Body of pancreas (tissue), 4 donors: Measurements from ENCODE around the gene OR51T1.

Experiments used
- POLR2A ChIP-seq, 3 donors: fragments of 450-650 bp; IDR thresholded peaks; one replicate each; pipeline ENCODE4 v1.6.1; 2016; ENCODE audit warnings: antibody characterized with exemption in 3 of 3, mild to moderate bottlenecking in 2 of 3
- TF ChIP-seq, protein P1 (sequence below), 7 experiments: fragments of 450-650 bp in 4 of 7; fragments of 200-600 bp in 3 of 7; sonication (generic) in 3 of 7; IDR thresholded peaks; one replicate each; pipeline ENCODE4 v1.5.1; 2016 to 2019; ENCODE audit warnings: antibody characterized with exemption in 7 of 7

DNA sequence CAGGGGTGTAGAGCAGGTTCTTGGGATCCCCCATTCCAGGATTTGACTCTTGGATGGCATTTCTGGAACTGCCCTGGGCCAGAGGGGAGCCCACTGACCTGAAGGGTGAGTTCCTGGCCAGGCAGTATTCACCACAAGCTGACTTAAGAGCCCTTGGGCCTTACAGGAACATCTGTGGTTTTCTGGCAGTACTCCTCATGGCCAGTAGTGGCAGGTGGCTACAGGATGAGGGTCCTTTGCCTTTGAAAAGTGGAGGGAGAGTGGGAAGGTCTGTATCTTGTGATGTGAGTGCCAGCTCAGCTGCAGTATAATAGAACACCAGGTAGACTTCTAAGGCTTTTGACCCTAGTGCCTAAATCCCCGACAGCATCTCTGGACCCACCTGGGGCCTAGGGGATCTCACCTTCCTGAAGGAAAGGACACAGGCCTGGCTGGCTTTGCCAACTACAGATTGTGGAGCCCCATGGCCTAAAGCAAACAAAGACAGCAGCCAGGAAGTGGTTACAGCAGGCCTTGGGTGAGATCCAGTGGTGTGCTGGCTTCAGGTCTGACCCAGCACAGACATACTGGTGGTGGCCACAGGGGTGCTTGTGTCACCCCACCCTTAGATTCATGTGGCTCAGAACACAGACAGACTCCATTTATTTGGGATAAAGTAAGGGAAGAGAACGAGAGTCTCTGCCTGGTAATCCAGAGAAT, 41.7 kb upstream of the OR51T1 start:
- TF ChIP-seq, protein P1, sequence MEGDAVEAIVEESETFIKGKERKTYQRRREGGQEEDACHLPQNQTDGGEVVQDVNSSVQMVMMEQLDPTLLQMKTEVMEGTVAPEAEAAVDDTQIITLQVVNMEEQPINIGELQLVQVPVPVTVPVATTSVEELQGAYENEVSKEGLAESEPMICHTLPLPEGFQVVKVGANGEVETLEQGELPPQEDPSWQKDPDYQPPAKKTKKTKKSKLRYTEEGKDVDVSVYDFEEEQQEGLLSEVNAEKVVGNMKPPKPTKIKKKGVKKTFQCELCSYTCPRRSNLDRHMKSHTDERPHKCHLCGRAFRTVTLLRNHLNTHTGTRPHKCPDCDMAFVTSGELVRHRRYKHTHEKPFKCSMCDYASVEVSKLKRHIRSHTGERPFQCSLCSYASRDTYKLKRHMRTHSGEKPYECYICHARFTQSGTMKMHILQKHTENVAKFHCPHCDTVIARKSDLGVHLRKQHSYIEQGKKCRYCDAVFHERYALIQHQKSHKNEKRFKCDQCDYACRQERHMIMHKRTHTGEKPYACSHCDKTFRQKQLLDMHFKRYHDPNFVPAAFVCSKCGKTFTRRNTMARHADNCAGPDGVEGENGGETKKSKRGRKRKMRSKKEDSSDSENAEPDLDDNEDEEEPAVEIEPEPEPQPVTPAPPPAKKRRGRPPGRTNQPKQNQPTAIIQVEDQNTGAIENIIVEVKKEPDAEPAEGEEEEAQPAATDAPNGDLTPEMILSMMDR (IDR thresholded peaks at IDR 0.05), result no peak
- TF ChIP-seq POLR2A (IDR thresholded peaks at IDR 0.05), result no peak
